Stimulated activated CD8-positive, alpha-beta memory T cell treated with anti-CD3 and anti-CD28 coated beads, Interleukin-4, amount 100 ng/mL, for 1 hour (primary cell): Measurements from ENCODE around the gene C1QTNF1.
"Not testable (repeated sequence)": the region's sequence is repeated elsewhere in the genome, so short reads cannot be mapped to it uniquely, and the experiment has no call there.

Experiments
- DNase-seq, 2 donors: peaks; one replicate each; pipeline ENCODE4 v3.0.0-alpha.2; 2020; ENCODE audit warnings: low read depth in 2 of 2, low spot score in 1 of 2

Gene C1QTNF1

GRCh38 chr17:79005063-79005861, 18.7 kb upstream of the C1QTNF1 start:
- no peak for DNase-seq

- DNase-seq: no peak
Measured at GRCh38 chr17:79006046-79006445, 17.9 kb upstream of the C1QTNF1 start.

DNA sequence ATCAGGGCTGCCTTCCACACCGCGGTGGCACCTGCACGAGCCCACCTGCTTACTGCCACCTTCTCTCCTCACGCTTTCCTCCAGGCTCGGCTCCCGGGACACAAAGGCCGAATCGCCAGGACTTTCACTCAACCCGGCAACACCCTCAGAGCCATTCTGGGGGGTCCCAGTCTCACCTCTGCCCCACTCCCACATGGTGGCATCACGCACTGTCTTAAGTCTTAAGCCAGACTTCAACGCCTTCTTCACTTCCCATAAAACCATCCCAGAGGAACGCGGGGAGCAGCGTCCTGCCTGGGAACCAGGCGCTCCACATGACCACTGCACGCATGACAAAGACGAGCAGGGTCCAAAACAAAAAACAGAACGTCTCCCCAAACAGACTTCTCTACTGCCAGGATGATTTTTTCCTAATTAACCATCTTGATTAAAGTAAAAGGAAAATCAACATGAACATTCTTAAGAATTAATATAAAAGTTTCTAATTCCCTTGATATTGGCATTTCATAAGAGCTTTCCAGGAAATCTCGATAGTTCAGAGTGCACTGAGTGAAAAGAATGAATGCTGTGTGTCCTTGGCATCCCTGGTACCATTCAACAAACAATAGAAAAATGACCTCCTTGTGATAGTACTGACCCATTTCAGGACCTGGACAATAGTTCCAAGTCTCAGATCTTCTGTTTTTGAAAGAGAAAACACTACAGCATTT, 17.0 kb upstream of the C1QTNF1 start:
- no peak for DNase-seq

- no peak for DNase-seq
Measured at GRCh38 chr17:79007504-79008381, 16.2 kb upstream of the C1QTNF1 start.

GRCh38 chr17:79008666-79009387, 15.1 kb upstream of the C1QTNF1 start:
- DNase-seq: no peak

- peak; percentile 51 to 66 for DNase-seq
Measured at GRCh38 chr17:79009397-79010303, 14.3 kb upstream of the C1QTNF1 start, which contains the start of gene CANT1. Gene CANT1, minus strand, starts transcription at chr17:79009764. Its CDS starts 12,142 bp downstream, at chr17:78997622.

DNA sequence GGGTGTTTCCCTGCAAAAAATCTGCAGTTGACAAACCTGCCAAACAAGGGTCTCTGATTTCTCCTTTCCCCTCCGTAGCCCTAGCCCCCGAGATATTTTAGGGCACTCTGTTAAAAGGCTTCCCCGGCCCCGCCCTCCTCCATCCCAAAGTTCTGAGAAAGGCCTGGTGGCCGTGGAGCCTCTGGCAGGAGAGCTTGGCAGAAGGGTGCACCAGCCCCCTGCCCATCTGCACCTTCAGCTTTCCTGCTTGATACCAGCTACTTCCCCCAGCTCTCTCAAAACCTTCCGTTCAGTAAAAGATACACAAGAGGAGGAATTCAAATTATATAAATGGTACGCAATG, 13.7 kb upstream of the C1QTNF1 start:
- DNase-seq: no peak

DNA sequence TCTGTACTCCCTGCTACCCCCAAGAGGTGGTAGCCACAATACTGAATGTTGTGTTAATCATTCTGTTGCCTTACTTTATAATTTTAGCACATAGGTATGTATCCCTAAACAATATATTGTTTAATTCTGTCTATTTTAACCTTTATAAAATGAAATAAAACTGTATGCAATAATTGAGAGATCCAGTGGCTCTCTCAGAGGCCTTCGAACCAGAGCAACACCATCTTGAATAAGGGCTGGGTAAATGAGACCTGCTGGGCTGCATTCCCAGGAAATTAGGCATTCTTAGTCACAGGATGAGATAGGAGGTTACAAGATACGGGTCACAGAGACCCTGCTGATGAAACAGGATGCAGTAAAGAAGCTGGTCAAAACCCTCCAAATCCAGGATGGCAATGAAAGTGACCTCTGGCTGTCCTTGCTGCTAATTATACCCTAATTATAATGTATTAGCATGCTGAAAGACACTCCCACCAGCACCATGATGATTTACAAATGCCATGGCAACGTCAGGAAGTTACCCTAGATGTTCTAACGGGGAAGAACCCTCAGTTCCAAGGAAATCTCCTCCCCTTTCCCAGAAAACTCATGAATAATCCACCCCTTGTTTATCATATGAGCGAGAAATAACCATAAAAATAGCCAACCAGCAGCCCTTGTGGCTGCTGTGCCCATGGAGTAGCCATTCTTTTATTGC, 12.4 kb upstream of the C1QTNF1 start:
- no peak for DNase-seq

GRCh38 chr17:79012563-79013134, 11.3 kb upstream of the C1QTNF1 start:
- no peak for DNase-seq

DNA sequence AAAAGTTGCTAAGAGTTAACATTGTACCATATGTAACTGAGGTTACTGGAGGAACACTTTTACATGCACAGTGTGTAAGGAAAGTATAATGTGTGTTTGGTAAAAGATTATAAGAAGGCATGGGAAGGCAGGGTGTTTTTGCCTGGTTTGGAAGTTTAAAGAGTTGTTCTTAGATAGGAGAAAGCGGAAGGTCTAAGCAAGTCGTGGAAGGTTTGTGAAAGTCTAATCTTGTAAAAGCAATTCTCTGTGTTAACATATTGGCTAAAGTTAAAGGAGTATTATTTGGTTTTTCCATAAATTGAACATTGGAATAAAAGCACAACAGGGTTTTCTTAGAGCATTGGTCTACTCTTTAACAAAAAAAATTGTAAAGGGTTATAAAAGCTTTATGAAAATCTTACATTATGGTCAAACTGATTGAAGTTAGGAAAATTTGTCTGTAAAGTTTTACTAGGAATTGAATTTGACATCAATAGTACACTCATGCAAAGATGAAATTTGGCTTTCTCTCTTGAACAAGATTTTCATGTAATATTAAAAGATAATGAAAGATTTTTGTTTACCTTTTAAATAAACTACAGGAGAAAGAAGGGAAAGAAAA, 9.7 kb upstream of the C1QTNF1 start:
- DNase-seq: no peak

DNA sequence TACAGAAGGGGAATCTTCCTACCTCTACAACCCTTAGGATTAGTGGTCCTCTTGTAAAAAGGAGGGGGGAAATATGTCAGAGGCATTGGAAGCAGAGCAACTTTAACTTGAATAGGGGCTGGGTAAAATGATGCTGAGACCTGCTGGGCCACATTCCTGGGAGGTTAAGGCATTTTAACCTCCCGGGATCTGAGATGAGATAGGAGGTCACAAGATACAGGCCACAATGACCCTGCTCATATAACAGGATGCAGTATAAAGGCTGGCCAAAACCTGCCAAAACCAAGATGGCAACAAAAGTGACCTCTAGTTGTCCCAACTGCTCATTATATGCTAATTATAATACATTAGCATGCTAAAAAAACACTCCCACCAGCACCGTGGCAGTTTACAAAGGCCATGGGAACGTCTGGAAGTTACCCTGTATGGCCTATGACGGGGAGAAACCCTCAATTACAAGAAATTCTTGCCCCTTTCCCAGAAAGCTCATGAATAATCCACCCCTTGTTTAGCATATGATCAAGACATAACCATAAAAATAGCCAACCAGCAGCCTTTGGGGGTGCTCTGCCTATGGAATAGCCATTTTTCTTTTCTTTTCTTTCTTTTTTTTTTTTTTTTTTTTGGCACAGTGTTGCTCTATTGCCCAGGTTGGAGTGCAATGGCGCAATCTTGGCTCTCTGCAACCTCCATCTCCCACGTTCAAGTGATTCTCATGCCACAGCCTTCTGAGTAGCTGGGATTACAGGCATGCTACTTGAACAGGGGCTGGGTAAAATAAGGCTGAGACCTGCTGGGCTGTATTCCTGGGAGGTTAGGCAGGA, 6.2 kb upstream of the C1QTNF1 start:
- no peak for DNase-seq

- no peak for DNase-seq
Measured at GRCh38 chr17:79018370-79018695, 5.6 kb upstream of the C1QTNF1 start.

DNA sequence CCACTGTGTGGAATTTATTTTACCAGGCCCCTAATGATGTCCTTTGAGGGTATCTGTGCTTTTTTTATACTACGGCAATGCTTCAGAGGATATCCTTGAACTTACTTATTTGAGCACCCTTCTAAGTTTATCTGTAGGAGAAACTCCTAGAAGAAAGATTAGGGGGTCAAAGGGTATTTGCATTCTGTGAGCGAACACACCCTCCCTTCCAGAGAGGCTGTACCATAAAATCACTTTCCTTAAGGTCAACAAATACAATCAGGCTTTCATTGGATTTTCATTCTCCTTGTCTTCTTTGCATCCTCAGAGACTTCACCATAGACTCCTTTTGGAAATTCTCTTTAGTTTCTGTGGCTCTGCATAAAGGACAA, 4.7 kb upstream of the C1QTNF1 start:
- no peak for DNase-seq

- peak in 1 of 2 donors; percentile 11 for DNase-seq
Measured at GRCh38 chr17:79019632-79020584, 4.1 kb upstream of the C1QTNF1 start.

- no peak for DNase-seq
Measured at GRCh38 chr17:79020631-79021301, 3.2 kb upstream of the C1QTNF1 start.

GRCh38 chr17:79021929-79022328, 2.0 kb upstream of the C1QTNF1 start:
- not testable (repeated sequence) for DNase-seq
